Right lobe of liver (tissue), 6 donors: ENCODE measurements around the gene ABHD16A. TPM values are rescaled to one million over a fixed set of nuclear protein-coding genes. Genes with fewer than 3 reads are reported as not detected.

ENCODE experiments used
- ATAC-seq, 4 donors: fragments of 200-7000 bp; cut with Tn5 transposase; one replicate each; pipeline ENCODE4 v1.9.1; 2020; ENCODE audit warnings: mild to moderate bottlenecking in 4 of 4, moderate library complexity in 4 of 4
- DNase-seq, 3 donors: peaks; one replicate each; pipeline ENCODE4 v3.0.0-alpha.2; 2020
- H3K27ac ChIP-seq, 3 donors: fragments of 200-600 bp; one replicate each; pipeline ENCODE4 v1.8.0; 2022
- H3K27me3 ChIP-seq, 2 donors: fragments of 200-600 bp; one replicate each; pipeline ENCODE4 v1.8.0; 2022
- H3K36me3 ChIP-seq, 4 donors: fragments of 200-600 bp; sonication (generic) in 1 of 4; one replicate each; pipeline versions ENCODE4 v1.5.1 to v1.8.0; 2017 to 2022; ENCODE audit warnings: control low read depth in 1 of 4
- H3K4me1 ChIP-seq, 4 donors: fragments of 200-600 bp; sonication (generic) in 1 of 4; one replicate each; pipeline versions ENCODE4 v1.5.1 to v1.8.0; 2017 to 2022; ENCODE audit warnings: control low read depth in 1 of 4
- H3K4me3 ChIP-seq, 3 donors: fragments of 200-600 bp; one replicate each; pipeline ENCODE4 v1.8.0; 2022
- H3K9me3 ChIP-seq, 4 donors: fragments of 200-600 bp; sonication (generic) in 1 of 4; one replicate each; pipeline versions ENCODE4 v1.5.1 to v1.8.0; 2017 to 2022; ENCODE audit warnings: control low read depth in 1 of 4
- CTCF ChIP-seq, 4 donors: fragments of 200-600 bp in 3 of 4; fragments of 450-650 bp in 1 of 4; IDR thresholded peaks; one replicate each; pipeline versions ENCODE4 v1.5.1 to v1.8.0; 2016 to 2022; ENCODE audit warnings: antibody characterized with exemption in 4 of 4, mild to moderate bottlenecking in 2 of 4
- POLR2A ChIP-seq: fragments of 450-650 bp; IDR thresholded peaks from one replicate; pipeline ENCODE4 v1.6.1; 2017; ENCODE audit warnings: antibody characterized with exemption, mild to moderate bottlenecking
- WGBS: methylation state at CpG from one replicate; pipeline ENCODE4 v1.1.6; 2018; ENCODE audit warnings: low coverage, low lambda C conversion rate; ENCODE audit not compliant: insufficient coverage; ENCODE audit errors: missing lambda C conversion rate; 5-methylcytosine and 5-hydroxymethylcytosine counted together
- intact Hi-C, 2 donors: fragments of 100-400 bp; cut with DNase I; formaldehyde crosslinking; loops; one replicate each; pipeline versions ENCODE4 v1.11.2 to v1.14.1; 2022
- total RNA-seq, 6 experiments: library from RNA; depleted of rRNA in 2 of 6; stranded (reverse); fragments of >200 nt in 2 of 6; fragmentation: NEBNext Ultra II Directional in 3 of 6; extraction: Animal tissue kit (Norgen Biotek cat#: 25700) in 3 of 6; gene quantifications; one replicate each; pipeline versions ENCODE4 v1.1.0 to v1.2.4, GENCODE V29; 2016 to 2023
- donor health status: DM: no; HTN: yes; CAD: no.
- donor health status: DM: no; HTN: no; CAD: no.
- donor health status: DM: no; HTN: no; CAD: no.
- donor health status: DM: no; HTN: yes; CAD: no.
- donor health status: DM: no; HTN: yes; CAD: no.

ABHD16A gene
- total RNA-seq, 6 experiments from 2014 or later: 29.7 to 34.8 (median 31.2) TPM

GRCh38 chr6:31690231-31691077 is 12.7 kb downstream of the ABHD16A start:
- peak in 2 of 4 donors; percentile 20 to 84 for ATAC-seq
- no peak for TF ChIP-seq CTCF (IDR thresholded peaks at IDR 0.05)
- TF ChIP-seq POLR2A: no peak
- Histone ChIP-seq H3K27me3 (no peaks in the 10 kb centered on the region), H3K4me1 (no peaks in the 10 kb centered on the region), H3K27ac (no peak overlapping the region), H3K9me3 (no peaks in the 10 kb centered on the region), H3K36me3 (peaks cover 0 to 81% (median 24%) of the 10 kb centered on the region in 4 donors), H3K4me3 (no peak overlapping the region)
- intact Hi-C loops: no loop called here
- no peak for DNase-seq
- 40% methylated on average over 9 of the region's 10 CpGs for WGBS

- TF ChIP-seq POLR2A: no peak
- TF ChIP-seq CTCF (IDR thresholded peaks at IDR 0.05): peak in 3 of 4 donors; percentile 5 to 29 (median 29)
- DNase-seq (no peak), ATAC-seq (no peak)
- intact Hi-C loops: loop anchor here (10.0 kb wide), 1 partner anchor 75 kb away; the partner anchor contains the start of gene SAPCD1 (in 2 of the 2)
- Histone ChIP-seq H3K4me1 (no peaks in the 10 kb centered on the region), H3K27me3 (no peaks in the 10 kb centered on the region), H3K4me3 (no peak overlapping the region), H3K36me3 (peaks cover 0 to 72% (median 21%) of the 10 kb centered on the region in 4 donors), H3K9me3 (no peaks in the 10 kb centered on the region), H3K27ac (no peak overlapping the region)
- 70% methylated on average over 5 of the region's 11 CpGs for WGBS
Measured at GRCh38 chr6:31689249-31690110, 13.6 kb downstream of the ABHD16A start.

- TF ChIP-seq POLR2A (no peak), CTCF (IDR thresholded peaks at IDR 0.05) (no peak)
- Histone ChIP-seq H3K4me1 (no peaks in the 10 kb centered on the region), H3K9me3 (no peaks in the 10 kb centered on the region), H3K36me3 (peaks cover 0 to 58% (median 21%) of the 10 kb centered on the region in 4 donors), H3K27me3 (no peaks in the 10 kb centered on the region), H3K4me3 (no peak overlapping the region), H3K27ac (no peak overlapping the region)
- 93% methylated on average over 6 of the region's 14 CpGs for WGBS
- no peak for DNase-seq
- ATAC-seq: no peak
- intact Hi-C loops: loop anchor here (10.0 kb wide), 1 partner anchor 77 kb away; the partner anchor contains the start of gene SAPCD1 (in 2 of the 2)
Measured at GRCh38 chr6:31687860-31688693, 15.0 kb downstream of the ABHD16A start.

GRCh38 chr6:31687321-31687720 is 15.8 kb downstream of the ABHD16A start:
- Histone ChIP-seq H3K27me3 (no peaks in the 10 kb centered on the region), H3K9me3 (no peaks in the 10 kb centered on the region), H3K27ac (no peak overlapping the region), H3K36me3 (peaks cover 0 to 52% (median 21%) of the 10 kb centered on the region in 4 donors), H3K4me3 (no peak overlapping the region), H3K4me1 (peaks cover 0 to 5% (median 0%) of the 10 kb centered on the region in 4 donors)
- no peak for ATAC-seq
- intact Hi-C loops: loop anchor here (10.0 kb wide), 1 partner anchor 77 kb away; the partner anchor contains the start of gene SAPCD1 (in 2 of the 2)
- no peak for DNase-seq
- TF ChIP-seq POLR2A: no peak
- WGBS: 74% methylated on average over 5 of the region's 8 CpGs
